GM12878 (cell line): ENCODE results near the gene PLXNC1. TPM values are rescaled to one million over a fixed set of nuclear protein-coding genes. Genes with fewer than 3 reads are reported as not detected.

ENCODE experiments used
- ATAC-seq: fragments of 200-7000 bp; cut with Tn5 transposase; 3 replicates; pipeline ENCODE4 v1.9.1; 2020; ENCODE audit warnings: mild to moderate bottlenecking, moderate library complexity
- BruUV-seq: library from RNA; stranded (reverse); fragments of 400-500 nt; replicated peaks from 2 replicates; lab custom pipeline; 2021; lab: Mats Ljungman, UMichigan
- CTCF ChIA-PET: fragments of 300-600 bp; sonication (Branson Sonifier 250); formaldehyde crosslinking; extraction: SDS; loops from one replicate; lab custom pipeline; 2021; ENCODE audit warnings: inconsistent platforms; lab: Yijun Ruan, JAX
- POLR2A ChIA-PET: fragments of 350-600 bp; formaldehyde crosslinking; extraction: SDS; loops from one replicate; lab custom pipeline; 2021; ENCODE audit warnings: inconsistent platforms; lab: Charles Lee
- RAD21 ChIA-PET: fragments of 300-600 bp; sonication (Branson Sonifier 250); formaldehyde crosslinking; loops from one replicate; lab custom pipeline; 2023; ENCODE audit warnings: antibody characterized with exemption; ENCODE audit not compliant: unreplicated experiment; lab: Charles Lee
- SMC1A ChIA-PET: fragments of 300-600 bp; sonication (Branson Sonifier 250); formaldehyde crosslinking; loops from one replicate; lab custom pipeline; 2023; ENCODE audit not compliant: unreplicated experiment, uncharacterized antibody; lab: Charles Lee
- DNase-seq: peaks from one replicate; pipeline ENCODE4 v3.0.0-alpha.2; 2011; ENCODE audit warnings: low read depth, low spot score
- FAIRE-seq: peaks from 3 replicates; lab custom pipeline; 2011; peaks lifted over from hg19 to GRCh38; lab: Jason Lieb, UNC
- H2AFZ ChIP-seq: 2 replicates; pipeline ENCODE4 v1.6.0; 2011; ENCODE audit warnings: low read depth, low read length, control low read depth; ENCODE audit not compliant: control insufficient read depth
- H3K27ac ChIP-seq: 2 replicates; pipeline ENCODE4 v1.5.1; 2011; ENCODE audit warnings: control low read depth; ENCODE audit not compliant: control insufficient read depth, insufficient read depth
- H3K27me3 ChIP-seq, 2 experiments: replicated peaks in 1 of 2; 2 replicates each; pipeline versions ENCODE4 v1.6.0 to v1.6.1; 2011; ENCODE audit warnings: low read length in 1 of 2; ENCODE audit not compliant: control insufficient read depth in 2 of 2, insufficient read depth in 2 of 2
- H3K36me3 ChIP-seq, 2 experiments: 2 replicates each; pipeline ENCODE4 v1.5.1; 2011; ENCODE audit warnings: low read length in 1 of 2; ENCODE audit not compliant: control insufficient read depth in 2 of 2, insufficient read depth in 2 of 2
- H3K4me1 ChIP-seq: 2 replicates; pipeline ENCODE4 v1.6.1; 2011; ENCODE audit warnings: mild to moderate bottlenecking, low read length, moderate library complexity, mixed read lengths; ENCODE audit not compliant: control insufficient read depth, insufficient read depth
- H3K4me2 ChIP-seq: 2 replicates; pipeline ENCODE4 v1.6.0; 2011; ENCODE audit warnings: control low read depth; ENCODE audit not compliant: control insufficient read depth, insufficient read depth
- H3K4me3 ChIP-seq: fragments of 200-600 bp; sonication (generic); 2 replicates; pipeline ENCODE4 v1.5.1; 2016
- H3K79me2 ChIP-seq: 2 replicates; pipeline ENCODE4 v1.6.0; 2011; ENCODE audit warnings: low read length; ENCODE audit not compliant: control insufficient read depth, insufficient read depth
- H3K9ac ChIP-seq: 2 replicates; pipeline ENCODE4 v1.8.0; 2011; ENCODE audit warnings: low read length, control low read depth, mixed read lengths; ENCODE audit not compliant: control insufficient read depth, insufficient read depth
- H3K9me3 ChIP-seq: replicated peaks from 3 replicates; pipeline ENCODE4 v1.5.1; 2011; ENCODE audit warnings: mild to moderate bottlenecking, low read length; ENCODE audit not compliant: control insufficient read depth, insufficient read depth
- H4K20me1 ChIP-seq: 2 replicates; pipeline ENCODE4 v1.6.0; 2011; ENCODE audit not compliant: control insufficient read depth, insufficient read depth
- NFIC ChIP-seq: IDR thresholded peaks from 2 replicates; pipeline ENCODE4 v1.6.1; 2012; ENCODE audit warnings: low read depth, mild to moderate bottlenecking, inconsistent platforms, low read length, moderate library complexity
- POLR2AphosphoS5 ChIP-seq: IDR thresholded peaks from 2 replicates; pipeline ENCODE4 v1.6.1; 2011; ENCODE audit warnings: mild to moderate bottlenecking, low read length, inconsistent platforms
- RFX5 ChIP-seq: IDR thresholded peaks from 2 replicates; pipeline ENCODE4 v1.6.1; 2011; ENCODE audit warnings: low read depth, low read length, improper control_type of control experiment
- RUNX3 ChIP-seq: IDR thresholded peaks from 2 replicates; pipeline ENCODE4 v1.6.1; 2012; ENCODE audit warnings: low read length, inconsistent platforms
- STAT1 ChIP-seq: fragments of 450-650 bp; conservative IDR thresholded peaks from 2 replicates; pipeline ENCODE4 v1.6.1; 2014; ENCODE audit warnings: antibody characterized with exemption, mild to moderate bottlenecking
- TARDBP ChIP-seq: IDR thresholded peaks from 2 replicates; pipeline ENCODE4 v1.6.1; 2016; ENCODE audit warnings: borderline replicate concordance
- ZBED1 ChIP-seq: IDR thresholded peaks from 2 replicates; pipeline ENCODE4 v1.6.1; 2016; ENCODE audit warnings: borderline replicate concordance
- WGBS: methylation state at CpG from one replicate; pipeline ENCODE4 v1.1.6; 2016; ENCODE audit warnings: low lambda C conversion rate; ENCODE audit not compliant: insufficient replicate concordance, insufficient coverage; ENCODE audit errors: missing lambda C conversion rate; 5-methylcytosine and 5-hydroxymethylcytosine counted together
- in situ Hi-C: fragments of 300-500 bp; cut with MboI; formaldehyde crosslinking; loops from 9 replicates; pipeline ENCODE4 v1.14.3; 2018; ENCODE audit warnings: mixed read lengths
- intact Hi-C: fragments of 100-400 bp; cut with micrococcal nuclease; formaldehyde crosslinking; loops from one replicate; pipeline ENCODE4 v1.14.2; 2022; ENCODE audit not compliant: unreplicated experiment
- polyA plus RNA-seq, 11 experiments: library from polyadenylated mRNA; depleted of rRNA in 4 of 11; unstranded in 6 of 11; stranded (reverse) in 5 of 11; fragments of >200 nt; fragmentation: Nextera tagmentation in 4 of 11; fragmentation: Illumina TruSeq in 1 of 11; extraction: Ambion mirVana in 4 of 11; extraction: Trizol in 1 of 11; gene quantifications; 1 replicate in 1 of 11; 2 replicates in 10 of 11; pipeline versions ENCODE4 v1.2.1 to v1.2.3, GENCODE V29; 2011 to 2016; ENCODE audit warnings: inconsistent platforms in 2 of 11, missing spikeins in 2 of 11, low read depth in 1 of 11
- total RNA-seq, 4 experiments: library from RNA; depleted of rRNA in 3 of 4; stranded (reverse); fragments of >200 nt in 3 of 4; fragmentation: Illumina TruSeq in 1 of 4; extraction: Trizol in 1 of 4; gene quantifications; 2 replicates each; pipeline versions ENCODE4 v1.2.1 to v1.2.3, GENCODE V29; 2013 to 2021
- TF ChIP-seq, protein P1 (sequence below): fragments of 450-650 bp; IDR thresholded peaks from 2 replicates; pipeline ENCODE4 v1.6.1; 2017; ENCODE audit warnings: antibody characterized with exemption, mild to moderate bottlenecking, moderate library complexity
- TF ChIP-seq, protein P2 (sequence below): fragments of 450-650 bp; IDR thresholded peaks from 2 replicates; pipeline ENCODE4 v1.6.1; 2017; ENCODE audit warnings: mild to moderate bottlenecking, moderate library complexity
- TF ChIP-seq, protein P3 (sequence below): IDR thresholded peaks from 2 replicates; pipeline ENCODE4 v1.6.1; 2012; ENCODE audit warnings: improper control_type of control experiment, low read depth, low read length; ENCODE audit not compliant: insufficient replicate concordance

Gene PLXNC1
- total and polyA plus RNA-seq, 10 of the 15 experiments (the other 5 are each of a cell fraction or from before 2014, with no cell fraction given) = 5.2 to 41.2 (median 24.6) TPM

DNA sequence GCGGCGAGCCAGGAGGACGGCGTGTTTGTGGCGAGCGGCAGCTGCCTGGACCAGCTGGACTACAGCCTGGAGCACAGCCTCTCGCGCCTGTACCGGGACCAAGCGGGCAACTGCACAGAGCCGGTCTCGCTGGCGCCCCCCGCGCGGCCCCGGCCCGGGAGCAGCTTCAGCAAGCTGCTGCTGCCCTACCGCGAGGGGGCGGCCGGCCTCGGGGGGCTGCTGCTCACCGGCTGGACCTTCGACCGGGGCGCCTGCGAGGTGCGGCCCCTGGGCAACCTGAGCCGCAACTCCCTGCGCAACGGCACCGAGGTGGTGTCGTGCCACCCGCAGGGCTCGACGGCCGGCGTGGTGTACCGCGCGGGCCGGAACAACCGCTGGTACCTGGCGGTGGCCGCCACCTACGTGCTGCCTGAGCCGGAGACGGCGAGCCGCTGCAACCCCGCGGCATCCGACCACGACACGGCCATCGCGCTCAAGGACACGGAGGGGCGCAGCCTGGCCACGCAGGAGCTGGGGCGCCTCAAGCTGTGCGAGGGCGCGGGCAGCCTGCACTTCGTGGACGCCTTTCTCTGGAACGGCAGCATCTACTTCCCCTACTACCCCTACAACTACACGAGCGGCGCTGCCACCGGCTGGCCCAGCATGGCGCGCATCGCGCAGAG, 873 bp downstream of the PLXNC1 start:
- ChIA-PET SMC1A (interaction anchor here (0.7 to 21.2 kb wide), 7 partner anchors 10 to 376 kb away, joined by 3 to 367 read pairs (median 9); no protein-coding TSS in a partner anchor), RAD21 (interaction anchor here (0.5 to 6.0 kb wide), 15 partner anchors 26 to 726 kb away, joined by 3 to 113 read pairs (median 4); no protein-coding TSS in a partner anchor), CTCF (interaction anchor here (0.6 to 1.9 kb wide), 16 partner anchors 20 to 1007 kb away, joined by 3 to 16 read pairs (median 3); no protein-coding TSS in a partner anchor), POLR2A (interaction anchor here (0.6 to 6.0 kb wide), 8 partner anchors 11 to 113 kb away, joined by 3 to 51 read pairs (median 3); no protein-coding TSS in a partner anchor)
- FAIRE-seq (no peak), ATAC-seq (peak; percentile 50), DNase-seq (no peak)
- Histone ChIP-seq H3K27me3 (no peaks in the 10 kb centered on the region), H2AFZ (peak overlapping the region; percentile 75), H3K9ac (peak overlapping the region; percentile 82), H3K36me3 (peaks cover 0 to 7% of the 10 kb centered on the region in 2 experiments; a peak in 1 of 4 replicates), H3K79me2 (peaks cover 56% of the 10 kb centered on the region), H3K9me3 (no peaks in the 10 kb centered on the region), H3K4me3 (peak overlapping the region; percentile 91), H3K4me2 (peak overlapping the region; percentile 68; the same call in 1 of the 2 replicates), H4K20me1 (no peaks in the 10 kb centered on the region), H3K27ac (peak overlapping the region; percentile 70), H3K4me1 (peaks cover 13% of the 10 kb centered on the region)
- no TSS peak for BruUV-seq
- WGBS = 2% methylated on average over 67 of the region's 76 CpGs
- in situ Hi-C loops (loop anchor here (5.0 kb wide), 1 partner anchor 723 kb away; no protein-coding TSS in a partner anchor), intact Hi-C loops (loop anchor here (2.0 to 5.0 kb wide), 5 partner anchors 114 to 728 kb away; partner anchors contain the start of gene CEP83)
- TF ChIP-seq, protein P1, sequence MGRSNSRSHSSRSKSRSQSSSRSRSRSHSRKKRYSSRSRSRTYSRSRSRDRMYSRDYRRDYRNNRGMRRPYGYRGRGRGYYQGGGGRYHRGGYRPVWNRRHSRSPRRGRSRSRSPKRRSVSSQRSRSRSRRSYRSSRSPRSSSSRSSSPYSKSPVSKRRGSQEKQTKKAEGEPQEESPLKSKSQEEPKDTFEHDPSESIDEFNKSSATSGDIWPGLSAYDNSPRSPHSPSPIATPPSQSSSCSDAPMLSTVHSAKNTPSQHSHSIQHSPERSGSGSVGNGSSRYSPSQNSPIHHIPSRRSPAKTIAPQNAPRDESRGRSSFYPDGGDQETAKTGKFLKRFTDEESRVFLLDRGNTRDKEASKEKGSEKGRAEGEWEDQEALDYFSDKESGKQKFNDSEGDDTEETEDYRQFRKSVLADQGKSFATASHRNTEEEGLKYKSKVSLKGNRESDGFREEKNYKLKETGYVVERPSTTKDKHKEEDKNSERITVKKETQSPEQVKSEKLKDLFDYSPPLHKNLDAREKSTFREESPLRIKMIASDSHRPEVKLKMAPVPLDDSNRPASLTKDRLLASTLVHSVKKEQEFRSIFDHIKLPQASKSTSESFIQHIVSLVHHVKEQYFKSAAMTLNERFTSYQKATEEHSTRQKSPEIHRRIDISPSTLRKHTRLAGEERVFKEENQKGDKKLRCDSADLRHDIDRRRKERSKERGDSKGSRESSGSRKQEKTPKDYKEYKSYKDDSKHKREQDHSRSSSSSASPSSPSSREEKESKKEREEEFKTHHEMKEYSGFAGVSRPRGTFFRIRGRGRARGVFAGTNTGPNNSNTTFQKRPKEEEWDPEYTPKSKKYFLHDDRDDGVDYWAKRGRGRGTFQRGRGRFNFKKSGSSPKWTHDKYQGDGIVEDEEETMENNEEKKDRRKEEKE = no peak
- TF ChIP-seq, protein P2, sequence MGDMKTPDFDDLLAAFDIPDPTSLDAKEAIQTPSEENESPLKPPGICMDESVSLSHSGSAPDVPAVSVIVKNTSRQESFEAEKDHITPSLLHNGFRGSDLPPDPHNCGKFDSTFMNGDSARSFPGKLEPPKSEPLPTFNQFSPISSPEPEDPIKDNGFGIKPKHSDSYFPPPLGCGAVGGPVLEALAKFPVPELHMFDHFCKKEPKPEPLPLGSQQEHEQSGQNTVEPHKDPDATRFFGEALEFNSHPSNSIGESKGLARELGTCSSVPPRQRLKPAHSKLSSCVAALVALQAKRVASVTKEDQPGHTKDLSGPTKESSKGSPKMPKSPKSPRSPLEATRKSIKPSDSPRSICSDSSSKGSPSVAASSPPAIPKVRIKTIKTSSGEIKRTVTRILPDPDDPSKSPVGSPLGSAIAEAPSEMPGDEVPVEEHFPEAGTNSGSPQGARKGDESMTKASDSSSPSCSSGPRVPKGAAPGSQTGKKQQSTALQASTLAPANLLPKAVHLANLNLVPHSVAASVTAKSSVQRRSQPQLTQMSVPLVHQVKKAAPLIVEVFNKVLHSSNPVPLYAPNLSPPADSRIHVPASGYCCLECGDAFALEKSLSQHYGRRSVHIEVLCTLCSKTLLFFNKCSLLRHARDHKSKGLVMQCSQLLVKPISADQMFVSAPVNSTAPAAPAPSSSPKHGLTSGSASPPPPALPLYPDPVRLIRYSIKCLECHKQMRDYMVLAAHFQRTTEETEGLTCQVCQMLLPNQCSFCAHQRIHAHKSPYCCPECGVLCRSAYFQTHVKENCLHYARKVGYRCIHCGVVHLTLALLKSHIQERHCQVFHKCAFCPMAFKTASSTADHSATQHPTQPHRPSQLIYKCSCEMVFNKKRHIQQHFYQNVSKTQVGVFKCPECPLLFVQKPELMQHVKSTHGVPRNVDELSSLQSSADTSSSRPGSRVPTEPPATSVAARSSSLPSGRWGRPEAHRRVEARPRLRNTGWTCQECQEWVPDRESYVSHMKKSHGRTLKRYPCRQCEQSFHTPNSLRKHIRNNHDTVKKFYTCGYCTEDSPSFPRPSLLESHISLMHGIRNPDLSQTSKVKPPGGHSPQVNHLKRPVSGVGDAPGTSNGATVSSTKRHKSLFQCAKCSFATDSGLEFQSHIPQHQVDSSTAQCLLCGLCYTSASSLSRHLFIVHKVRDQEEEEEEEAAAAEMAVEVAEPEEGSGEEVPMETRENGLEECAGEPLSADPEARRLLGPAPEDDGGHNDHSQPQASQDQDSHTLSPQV = peak; percentile 43; the same call in 1 of the 2 replicates
- TF ChIP-seq STAT1 (no peak), ZBED1 (no peak), RFX5 (no peak), TARDBP (no peak), RUNX3 (peak; percentile 32; the same call in 1 of the 2 replicates), POLR2AphosphoS5 (no peak), NFIC (no peak)
- TF ChIP-seq, protein P3, sequence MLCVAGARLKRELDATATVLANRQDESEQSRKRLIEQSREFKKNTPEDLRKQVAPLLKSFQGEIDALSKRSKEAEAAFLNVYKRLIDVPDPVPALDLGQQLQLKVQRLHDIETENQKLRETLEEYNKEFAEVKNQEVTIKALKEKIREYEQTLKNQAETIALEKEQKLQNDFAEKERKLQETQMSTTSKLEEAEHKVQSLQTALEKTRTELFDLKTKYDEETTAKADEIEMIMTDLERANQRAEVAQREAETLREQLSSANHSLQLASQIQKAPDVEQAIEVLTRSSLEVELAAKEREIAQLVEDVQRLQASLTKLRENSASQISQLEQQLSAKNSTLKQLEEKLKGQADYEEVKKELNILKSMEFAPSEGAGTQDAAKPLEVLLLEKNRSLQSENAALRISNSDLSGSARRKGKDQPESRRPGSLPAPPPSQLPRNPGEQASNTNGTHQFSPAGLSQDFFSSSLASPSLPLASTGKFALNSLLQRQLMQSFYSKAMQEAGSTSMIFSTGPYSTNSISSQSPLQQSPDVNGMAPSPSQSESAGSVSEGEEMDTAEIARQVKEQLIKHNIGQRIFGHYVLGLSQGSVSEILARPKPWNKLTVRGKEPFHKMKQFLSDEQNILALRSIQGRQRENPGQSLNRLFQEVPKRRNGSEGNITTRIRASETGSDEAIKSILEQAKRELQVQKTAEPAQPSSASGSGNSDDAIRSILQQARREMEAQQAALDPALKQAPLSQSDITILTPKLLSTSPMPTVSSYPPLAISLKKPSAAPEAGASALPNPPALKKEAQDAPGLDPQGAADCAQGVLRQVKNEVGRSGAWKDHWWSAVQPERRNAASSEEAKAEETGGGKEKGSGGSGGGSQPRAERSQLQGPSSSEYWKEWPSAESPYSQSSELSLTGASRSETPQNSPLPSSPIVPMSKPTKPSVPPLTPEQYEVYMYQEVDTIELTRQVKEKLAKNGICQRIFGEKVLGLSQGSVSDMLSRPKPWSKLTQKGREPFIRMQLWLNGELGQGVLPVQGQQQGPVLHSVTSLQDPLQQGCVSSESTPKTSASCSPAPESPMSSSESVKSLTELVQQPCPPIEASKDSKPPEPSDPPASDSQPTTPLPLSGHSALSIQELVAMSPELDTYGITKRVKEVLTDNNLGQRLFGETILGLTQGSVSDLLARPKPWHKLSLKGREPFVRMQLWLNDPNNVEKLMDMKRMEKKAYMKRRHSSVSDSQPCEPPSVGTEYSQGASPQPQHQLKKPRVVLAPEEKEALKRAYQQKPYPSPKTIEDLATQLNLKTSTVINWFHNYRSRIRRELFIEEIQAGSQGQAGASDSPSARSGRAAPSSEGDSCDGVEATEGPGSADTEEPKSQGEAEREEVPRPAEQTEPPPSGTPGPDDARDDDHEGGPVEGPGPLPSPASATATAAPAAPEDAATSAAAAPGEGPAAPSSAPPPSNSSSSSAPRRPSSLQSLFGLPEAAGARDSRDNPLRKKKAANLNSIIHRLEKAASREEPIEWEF = no peak
